ENCODE data around the gene SMAD6.
A peak's percentile ranks its signal among the peaks of the same experiment; 100 is the strongest.

Gene SMAD6

DNA sequence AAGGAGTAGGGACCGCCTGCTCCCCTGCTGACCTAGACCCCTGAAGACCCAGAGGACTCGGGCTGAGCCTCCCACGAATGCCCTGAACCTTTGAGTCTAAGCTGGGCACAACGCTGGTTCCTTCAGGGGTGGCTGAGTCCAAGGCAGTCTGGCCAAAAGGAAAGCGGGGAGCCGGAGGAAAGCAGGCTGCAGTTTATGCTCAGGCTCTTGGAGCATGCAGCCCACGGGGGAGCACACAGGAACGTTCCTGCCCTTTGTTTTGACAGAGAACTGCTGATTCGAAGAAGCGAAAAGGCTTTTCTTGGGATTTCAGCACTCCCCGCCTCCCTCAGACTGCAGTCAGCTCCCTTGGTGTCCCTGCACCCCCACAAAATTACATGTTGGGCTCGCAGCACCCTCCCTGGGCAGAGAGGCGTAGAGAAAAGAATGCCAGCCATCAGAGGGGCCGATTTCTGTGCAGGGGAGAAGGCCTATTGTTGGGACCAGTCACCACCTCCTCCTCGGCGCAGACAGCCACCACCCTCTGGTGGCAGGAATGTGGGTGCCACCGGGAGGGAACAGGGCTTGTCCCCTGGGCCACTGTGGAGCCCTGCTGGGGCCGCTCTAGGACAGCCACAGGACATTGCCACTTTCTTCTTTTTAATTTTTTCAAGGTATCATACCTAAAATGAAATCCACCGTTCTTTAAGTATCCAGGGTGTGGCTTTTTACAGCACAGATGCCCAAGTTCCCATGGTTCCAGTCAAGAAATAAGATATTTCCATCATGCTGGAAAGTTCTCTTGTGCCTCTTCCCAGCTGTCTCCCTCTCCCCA lies 72.2 kb downstream of the SMAD6 start:
- peak; percentile 72 for DNase-seq (ENCODE audit: low read depth)
- H3K4me3 ChIP-seq (ENCODE audit: low read depth, low read length), result no peak overlapping the region
- TF ChIP-seq MAX (IDR thresholded peaks at IDR 0.05; ENCODE audit: low read depth, low read length), result no peak
- TF ChIP-seq MYC (IDR thresholded peaks at IDR 0.05; ENCODE audit: low read depth, low read length), result 0 out of 2 replicates have a peak, but pooled peaks have one; percentile 25
- no peak for TF ChIP-seq POLR2A (IDR thresholded peaks at IDR 0.05; ENCODE audit: extremely low read depth, insufficient read length)
- peak; percentile 77 for TF ChIP-seq CTCF (IDR thresholded peaks at IDR 0.05; ENCODE audit: low read depth, low read length)

GRCh38 chr15:66775127-66776105 lies 73.4 kb downstream of the SMAD6 start:
- no peak overlapping the region for H3K4me3 ChIP-seq (ENCODE audit: low read depth, low read length)
- DNase-seq (ENCODE audit: low read depth), result no peak
- no peak for TF ChIP-seq MYC (IDR thresholded peaks at IDR 0.05; ENCODE audit: low read depth, low read length)
- TF ChIP-seq MAX (IDR thresholded peaks at IDR 0.05; ENCODE audit: low read depth, low read length), result no peak
- no peak for TF ChIP-seq POLR2A (IDR thresholded peaks at IDR 0.05; ENCODE audit: extremely low read depth, insufficient read length)
- no peak for TF ChIP-seq CTCF (IDR thresholded peaks at IDR 0.05; ENCODE audit: low read depth, low read length)

GRCh38 chr15:66777054-66777453 lies 75.0 kb downstream of the SMAD6 start:
- TF ChIP-seq CTCF (IDR thresholded peaks at IDR 0.05; ENCODE audit: low read depth, low read length) (no peak), POLR2A (IDR thresholded peaks at IDR 0.05; ENCODE audit: extremely low read depth, insufficient read length) (no peak), MAX (IDR thresholded peaks at IDR 0.05; ENCODE audit: low read depth, low read length) (no peak), MYC (IDR thresholded peaks at IDR 0.05; ENCODE audit: low read depth, low read length) (no peak)
- DNase-seq (ENCODE audit: low read depth), result no peak
- no peak overlapping the region for H3K4me3 ChIP-seq (ENCODE audit: low read depth, low read length)

GRCh38 chr15:66777596-66778313 lies 75.7 kb downstream of the SMAD6 start:
- no peak for DNase-seq (ENCODE audit: low read depth)
- no peak overlapping the region for H3K4me3 ChIP-seq (ENCODE audit: low read depth, low read length)
- TF ChIP-seq POLR2A (IDR thresholded peaks at IDR 0.05; ENCODE audit: extremely low read depth, insufficient read length), result no peak
- no peak for TF ChIP-seq CTCF (IDR thresholded peaks at IDR 0.05; ENCODE audit: low read depth, low read length)
- TF ChIP-seq MYC (IDR thresholded peaks at IDR 0.05; ENCODE audit: low read depth, low read length), result no peak
- no peak for TF ChIP-seq MAX (IDR thresholded peaks at IDR 0.05; ENCODE audit: low read depth, low read length)

- no peak for DNase-seq (ENCODE audit: low read depth)
- TF ChIP-seq POLR2A (IDR thresholded peaks at IDR 0.05; ENCODE audit: extremely low read depth, insufficient read length) (no peak), MYC (IDR thresholded peaks at IDR 0.05; ENCODE audit: low read depth, low read length) (no peak), MAX (IDR thresholded peaks at IDR 0.05; ENCODE audit: low read depth, low read length) (no peak), CTCF (IDR thresholded peaks at IDR 0.05; ENCODE audit: low read depth, low read length) (no peak)
- H3K4me3 ChIP-seq (ENCODE audit: low read depth, low read length), result no peak overlapping the region
Measured at GRCh38 chr15:66778314-66778665, 76.3 kb downstream of the SMAD6 start.
